ENCODE measurements around the gene RTL10. TPM values are rescaled to one million over a fixed set of nuclear protein-coding genes. Genes with fewer than 3 reads are reported as not detected.
A peak's percentile ranks its signal among the peaks of the same experiment; 100 is the strongest.

RTL10 gene
- total and polyA plus RNA-seq, 2 of the 13 experiments (the other 11 are each of a cell fraction or from before 2014, with no cell fraction given) = 14.1 to 15.8 TPM

DNA sequence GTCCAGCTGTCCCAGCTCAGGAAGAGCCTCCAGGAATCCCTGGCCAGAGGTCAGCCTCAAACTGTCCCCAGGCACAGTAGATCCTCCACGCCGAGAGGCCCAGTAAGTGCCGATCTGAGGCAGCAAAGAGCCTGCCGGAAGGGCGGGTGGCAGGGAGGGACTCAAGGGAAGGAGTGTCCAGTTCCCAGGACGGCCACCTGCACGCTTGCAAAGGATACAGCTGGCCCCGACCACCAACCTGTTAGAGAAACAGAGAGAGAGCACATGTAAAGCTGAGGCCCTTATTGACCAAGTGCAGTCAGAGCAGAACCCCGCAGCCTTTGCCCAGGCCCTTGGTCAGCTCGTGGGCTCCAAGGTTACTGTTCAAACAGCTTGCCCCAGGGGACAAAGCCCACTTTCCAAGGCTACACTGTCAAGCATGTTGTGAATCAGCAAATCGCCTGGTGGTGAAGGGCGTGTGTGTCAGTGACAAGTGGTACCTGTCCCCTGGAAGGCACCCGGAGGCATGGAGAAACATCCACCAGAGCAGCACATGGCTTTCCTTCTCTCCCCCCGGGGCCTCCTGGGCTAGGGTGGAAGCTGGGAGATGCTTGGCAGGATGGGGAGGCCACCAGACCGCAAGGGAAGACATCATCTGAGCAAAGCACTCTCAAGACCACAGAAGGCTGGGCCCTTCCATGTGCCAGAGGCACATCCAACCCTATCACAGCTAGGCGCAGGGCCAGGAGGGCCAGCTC, 44.3 kb upstream of the RTL10 start (continued):
- TF ChIP-seq GFI1 (CRISPR knock-in tag; IDR thresholded peaks at IDR 0.05; ENCODE audit: borderline replicate concordance) = no peak
- no peak for TF ChIP-seq CAMTA2 (CRISPR knock-in tag; IDR thresholded peaks at IDR 0.05; ENCODE audit: borderline replicate concordance)
- TF ChIP-seq, protein P1, sequence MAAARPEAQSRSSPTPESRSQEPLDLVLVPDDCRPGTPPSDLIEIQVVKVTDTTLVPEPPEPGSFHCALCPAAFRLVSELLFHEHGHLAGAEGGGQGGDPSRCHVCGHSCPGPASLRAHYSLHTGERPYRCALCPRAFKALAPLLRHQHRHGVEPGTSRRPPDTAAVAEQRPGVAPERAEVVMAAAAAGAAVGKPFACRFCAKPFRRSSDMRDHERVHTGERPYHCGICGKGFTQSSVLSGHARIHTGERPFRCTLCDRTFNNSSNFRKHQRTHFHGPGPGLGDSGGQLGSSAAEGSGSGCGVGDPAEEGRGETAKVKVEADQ (CRISPR knock-in tag; IDR thresholded peaks at IDR 0.05; ENCODE audit: borderline replicate concordance) = no peak
- TF ChIP-seq, protein P2, sequence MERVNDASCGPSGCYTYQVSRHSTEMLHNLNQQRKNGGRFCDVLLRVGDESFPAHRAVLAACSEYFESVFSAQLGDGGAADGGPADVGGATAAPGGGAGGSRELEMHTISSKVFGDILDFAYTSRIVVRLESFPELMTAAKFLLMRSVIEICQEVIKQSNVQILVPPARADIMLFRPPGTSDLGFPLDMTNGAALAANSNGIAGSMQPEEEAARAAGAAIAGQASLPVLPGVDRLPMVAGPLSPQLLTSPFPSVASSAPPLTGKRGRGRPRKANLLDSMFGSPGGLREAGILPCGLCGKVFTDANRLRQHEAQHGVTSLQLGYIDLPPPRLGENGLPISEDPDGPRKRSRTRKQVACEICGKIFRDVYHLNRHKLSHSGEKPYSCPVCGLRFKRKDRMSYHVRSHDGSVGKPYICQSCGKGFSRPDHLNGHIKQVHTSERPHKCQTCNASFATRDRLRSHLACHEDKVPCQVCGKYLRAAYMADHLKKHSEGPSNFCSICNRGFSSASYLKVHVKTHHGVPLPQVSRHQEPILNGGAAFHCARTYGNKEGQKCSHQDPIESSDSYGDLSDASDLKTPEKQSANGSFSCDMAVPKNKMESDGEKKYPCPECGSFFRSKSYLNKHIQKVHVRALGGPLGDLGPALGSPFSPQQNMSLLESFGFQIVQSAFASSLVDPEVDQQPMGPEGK (CRISPR knock-in tag; IDR thresholded peaks at IDR 0.05) = peak; percentile 54; the same call in 1 of the 2 replicates
- TF ChIP-seq MXD4 (CRISPR knock-in tag; IDR thresholded peaks at IDR 0.05) = 0 out of 2 replicates have a peak, but pooled peaks have one; percentile 33
- TF ChIP-seq, protein P3, sequence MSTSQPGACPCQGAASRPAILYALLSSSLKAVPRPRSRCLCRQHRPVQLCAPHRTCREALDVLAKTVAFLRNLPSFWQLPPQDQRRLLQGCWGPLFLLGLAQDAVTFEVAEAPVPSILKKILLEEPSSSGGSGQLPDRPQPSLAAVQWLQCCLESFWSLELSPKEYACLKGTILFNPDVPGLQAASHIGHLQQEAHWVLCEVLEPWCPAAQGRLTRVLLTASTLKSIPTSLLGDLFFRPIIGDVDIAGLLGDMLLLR (CRISPR knock-in tag; IDR thresholded peaks at IDR 0.05) = no peak
- no peak for TF ChIP-seq ZNF776 (CRISPR knock-in tag; IDR thresholded peaks at IDR 0.05)
- TF ChIP-seq, protein P4, sequence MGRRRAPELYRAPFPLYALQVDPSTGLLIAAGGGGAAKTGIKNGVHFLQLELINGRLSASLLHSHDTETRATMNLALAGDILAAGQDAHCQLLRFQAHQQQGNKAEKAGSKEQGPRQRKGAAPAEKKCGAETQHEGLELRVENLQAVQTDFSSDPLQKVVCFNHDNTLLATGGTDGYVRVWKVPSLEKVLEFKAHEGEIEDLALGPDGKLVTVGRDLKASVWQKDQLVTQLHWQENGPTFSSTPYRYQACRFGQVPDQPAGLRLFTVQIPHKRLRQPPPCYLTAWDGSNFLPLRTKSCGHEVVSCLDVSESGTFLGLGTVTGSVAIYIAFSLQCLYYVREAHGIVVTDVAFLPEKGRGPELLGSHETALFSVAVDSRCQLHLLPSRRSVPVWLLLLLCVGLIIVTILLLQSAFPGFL (CRISPR knock-in tag; IDR thresholded peaks at IDR 0.05) = no peak
- no peak for TF ChIP-seq REL (CRISPR knock-in tag; conservative IDR thresholded peaks at IDR 0.05)
- no peak for TF ChIP-seq KLF11 (CRISPR knock-in tag; IDR thresholded peaks at IDR 0.05)
- no peak for TF ChIP-seq SNRNP70 (IDR thresholded peaks at IDR 0.05; ENCODE audit: low read depth, low read length)
- peak; percentile 64; the same call in 1 of the 2 replicates for TF ChIP-seq HNF4G (IDR thresholded peaks at IDR 0.05; ENCODE audit: borderline replicate concordance, low read depth, low read length)
- peak; percentile 63; the same call in 1 of the 2 replicates for TF ChIP-seq HNF4G (CRISPR knock-in tag; IDR thresholded peaks at IDR 0.05; ENCODE audit: borderline replicate concordance, low read depth)
- TF ChIP-seq GABPA (IDR thresholded peaks at IDR 0.05; ENCODE audit: low read depth, low read length) = no peak
- 0 out of 2 replicates have a peak, but pooled peaks have one; percentile 31 for TF ChIP-seq GABPA (CRISPR knock-in tag; IDR thresholded peaks at IDR 0.05; ENCODE audit: low read depth)
- TF ChIP-seq JARID2 (CRISPR knock-in tag; IDR thresholded peaks at IDR 0.05; ENCODE audit: insufficient replicate concordance) = no peak
- no peak for TF ChIP-seq MED13 (CRISPR knock-in tag; IDR thresholded peaks at IDR 0.05)
- TF ChIP-seq ZNF660 (CRISPR knock-in tag; IDR thresholded peaks at IDR 0.05; ENCODE audit: borderline replicate concordance, low read depth) = no peak
- TF ChIP-seq, protein P5, sequence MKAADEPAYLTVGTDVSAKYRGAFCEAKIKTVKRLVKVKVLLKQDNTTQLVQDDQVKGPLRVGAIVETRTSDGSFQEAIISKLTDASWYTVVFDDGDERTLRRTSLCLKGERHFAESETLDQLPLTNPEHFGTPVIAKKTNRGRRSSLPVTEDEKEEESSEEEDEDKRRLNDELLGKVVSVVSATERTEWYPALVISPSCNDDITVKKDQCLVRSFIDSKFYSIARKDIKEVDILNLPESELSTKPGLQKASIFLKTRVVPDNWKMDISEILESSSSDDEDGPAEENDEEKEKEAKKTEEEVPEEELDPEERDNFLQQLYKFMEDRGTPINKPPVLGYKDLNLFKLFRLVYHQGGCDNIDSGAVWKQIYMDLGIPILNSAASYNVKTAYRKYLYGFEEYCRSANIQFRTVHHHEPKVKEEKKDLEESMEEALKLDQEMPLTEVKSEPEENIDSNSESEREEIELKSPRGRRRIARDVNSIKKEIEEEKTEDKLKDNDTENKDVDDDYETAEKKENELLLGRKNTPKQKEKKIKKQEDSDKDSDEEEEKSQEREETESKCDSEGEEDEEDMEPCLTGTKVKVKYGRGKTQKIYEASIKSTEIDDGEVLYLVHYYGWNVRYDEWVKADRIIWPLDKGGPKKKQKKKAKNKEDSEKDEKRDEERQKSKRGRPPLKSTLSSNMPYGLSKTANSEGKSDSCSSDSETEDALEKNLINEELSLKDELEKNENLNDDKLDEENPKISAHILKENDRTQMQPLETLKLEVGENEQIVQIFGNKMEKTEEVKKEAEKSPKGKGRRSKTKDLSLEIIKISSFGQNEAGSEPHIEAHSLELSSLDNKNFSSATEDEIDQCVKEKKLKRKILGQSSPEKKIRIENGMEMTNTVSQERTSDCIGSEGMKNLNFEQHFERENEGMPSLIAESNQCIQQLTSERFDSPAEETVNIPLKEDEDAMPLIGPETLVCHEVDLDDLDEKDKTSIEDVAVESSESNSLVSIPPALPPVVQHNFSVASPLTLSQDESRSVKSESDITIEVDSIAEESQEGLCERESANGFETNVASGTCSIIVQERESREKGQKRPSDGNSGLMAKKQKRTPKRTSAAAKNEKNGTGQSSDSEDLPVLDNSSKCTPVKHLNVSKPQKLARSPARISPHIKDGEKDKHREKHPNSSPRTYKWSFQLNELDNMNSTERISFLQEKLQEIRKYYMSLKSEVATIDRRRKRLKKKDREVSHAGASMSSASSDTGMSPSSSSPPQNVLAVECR (CRISPR knock-in tag; IDR thresholded peaks at IDR 0.05; ENCODE audit: borderline replicate concordance) = peak; percentile 54; the same call in 1 of the 2 replicates
- no peak for TF ChIP-seq ZNF124 (CRISPR knock-in tag; IDR thresholded peaks at IDR 0.05)

Data from HepG2 (cell line).